Endothelial cell of umbilical vein (primary cell): ENCODE measurements around the gene ZNF534. TPM values are rescaled to one million over a fixed set of nuclear protein-coding genes. Genes with fewer than 3 reads are reported as not detected.
A peak's percentile ranks its signal among the peaks of the same experiment; 100 is the strongest.

Experiments used
- Bru-seq: library from RNA; stranded (reverse); fragments of 400-500 nt; gene quantifications from one replicate; lab custom pipeline; 2021; lab: Mats Ljungman, UMichigan
- BruChase-seq, 2 experiments: library from RNA; stranded (reverse); fragments of 400-500 nt; gene quantifications; one replicate each; lab custom pipeline; 2021; lab: Mats Ljungman, UMichigan
- BruUV-seq: library from RNA; stranded (reverse); fragments of 400-500 nt; replicated peaks from 2 replicates; lab custom pipeline; 2021; lab: Mats Ljungman, UMichigan
- CTCF ChIA-PET: fragments of 300-600, 350-600 bp; sonication (Branson Sonifier 250); formaldehyde crosslinking; loops from one replicate; lab custom pipeline; 2021; ENCODE audit warnings: antibody characterized with exemption, inconsistent platforms; lab: Charles Lee
- POLR2A ChIA-PET: fragments of 300-600, 350-600 bp; sonication (Branson Sonifier 250); formaldehyde crosslinking; loops from one replicate; lab custom pipeline; 2021; ENCODE audit warnings: antibody characterized with exemption, inconsistent platforms; lab: Charles Lee
- DNase-seq: peaks from one replicate; pipeline ENCODE4 v3.0.0-alpha.2; 2011; ENCODE audit warnings: low read depth, low spot score
- FAIRE-seq: peaks from 2 replicates; lab custom pipeline; 2011; peaks lifted over from hg19 to GRCh38; lab: Jason Lieb, UNC
- H2AFZ ChIP-seq: 2 replicates; pipeline ENCODE4 v1.6.0; 2012; ENCODE audit warnings: low read depth, low read length, control low read depth, inconsistent platforms
- H3K27ac ChIP-seq: 2 replicates; pipeline ENCODE4 v1.5.1; 2011; ENCODE audit warnings: low read depth, mild to moderate bottlenecking, control low read depth, low read length, moderate library complexity; ENCODE audit not compliant: insufficient read depth
- H3K27me3 ChIP-seq, 2 experiments: 2 replicates each; pipeline versions ENCODE4 v1.6.0 to v1.6.1; 2011; ENCODE audit warnings: low read length in 2 of 2, mixed read lengths in 1 of 2; ENCODE audit not compliant: control insufficient read depth in 2 of 2, insufficient read depth in 2 of 2
- H3K36me3 ChIP-seq, 2 experiments: 2 replicates in 1 of 2; 3 replicates in 1 of 2; pipeline ENCODE4 v1.5.1; 2011; ENCODE audit warnings: low read length in 2 of 2, mild to moderate bottlenecking in 1 of 2, moderate library complexity in 1 of 2; ENCODE audit not compliant: control insufficient read depth in 2 of 2, insufficient read depth in 2 of 2; ENCODE audit errors: extremely low read depth in 1 of 2
- H3K4me1 ChIP-seq: 3 replicates; pipeline ENCODE4 v1.5.1; 2011; ENCODE audit warnings: mild to moderate bottlenecking, low read length; ENCODE audit not compliant: control insufficient read depth, insufficient read depth; ENCODE audit errors: extremely low read depth
- H3K4me2 ChIP-seq: 2 replicates; pipeline ENCODE4 v1.6.1; 2011; ENCODE audit warnings: low read length, control low read depth, mixed read lengths; ENCODE audit not compliant: insufficient read depth
- H3K4me3 ChIP-seq, 3 experiments: fragments of 200-600 bp in 1 of 3; sonication (generic), shearing (Covaris generic) in 1 of 3; replicated peaks in 1 of 3; 2 replicates each; pipeline ENCODE4 v1.5.1; 2011 to 2016; ENCODE audit warnings: control low read depth in 3 of 3, low read length in 3 of 3, mild to moderate bottlenecking in 2 of 3, inconsistent platforms in 1 of 3, low read depth in 1 of 3, moderate library complexity in 1 of 3; ENCODE audit not compliant: insufficient read depth in 1 of 3
- H3K79me2 ChIP-seq: 2 replicates; pipeline ENCODE4 v1.6.0; 2012; ENCODE audit warnings: low read length, inconsistent platforms; ENCODE audit not compliant: control insufficient read depth, insufficient read depth
- H3K9ac ChIP-seq: replicated peaks from 2 replicates; pipeline ENCODE3; 2011; ENCODE audit warnings: low read length, control low read depth; ENCODE audit not compliant: insufficient read depth; ENCODE audit errors: extremely low read depth
- H3K9me1 ChIP-seq: replicated peaks from 3 replicates; pipeline ENCODE4 v1.6.0; 2011; ENCODE audit warnings: mild to moderate bottlenecking, low read length; ENCODE audit not compliant: control insufficient read depth, insufficient read depth; ENCODE audit errors: extremely low read depth
- H3K9me3 ChIP-seq: replicated peaks from 2 replicates; pipeline ENCODE4 v1.5.1; 2012; ENCODE audit warnings: low read length, inconsistent platforms; ENCODE audit not compliant: control insufficient read depth, insufficient read depth
- H4K20me1 ChIP-seq: replicated peaks from 2 replicates; pipeline ENCODE3; 2011; ENCODE audit warnings: mild to moderate bottlenecking, low read length; ENCODE audit not compliant: control insufficient read depth, insufficient read depth; ENCODE audit errors: extremely low read depth
- CTCF ChIP-seq, 2 donors: IDR thresholded peaks; 1 replicate in 1 of 2; 2 replicates in 1 of 2; pipeline ENCODE4 v1.5.1; 2011; ENCODE audit warnings: low read length in 2 of 2, mild to moderate bottlenecking in 2 of 2, moderate library complexity in 2 of 2, control low read depth in 1 of 2, inconsistent platforms in 1 of 2, low read depth in 1 of 2; ENCODE audit not compliant: insufficient read depth in 1 of 2; ENCODE audit errors: extremely low read depth in 1 of 2
- EZH2 ChIP-seq: IDR thresholded peaks from 2 replicates; pipeline ENCODE4 v1.6.1; 2012; ENCODE audit warnings: borderline replicate concordance, low read depth, mild to moderate bottlenecking, moderate library complexity, low read length, inconsistent platforms; ENCODE audit not compliant: severe bottlenecking
- FOS ChIP-seq: IDR thresholded peaks from 2 replicates; pipeline ENCODE4 v1.6.1; 2011; ENCODE audit warnings: mild to moderate bottlenecking, low read length, moderate library complexity, borderline replicate concordance; ENCODE audit not compliant: insufficient read depth
- GATA2 ChIP-seq: IDR thresholded peaks from 2 replicates; pipeline ENCODE4 v1.7.0; 2011; ENCODE audit warnings: low read depth, mild to moderate bottlenecking, moderate library complexity, mixed read lengths, low read length; ENCODE audit not compliant: insufficient read length, insufficient read depth
- JUN ChIP-seq: IDR thresholded peaks from 2 replicates; pipeline ENCODE4 v1.6.1; 2011; ENCODE audit warnings: borderline replicate concordance, low read depth; ENCODE audit not compliant: insufficient read length, insufficient read depth
- MYC ChIP-seq: IDR thresholded peaks from one replicate; pipeline ENCODE4 v1.6.1; 2011; ENCODE audit warnings: mild to moderate bottlenecking, low read depth, low read length
- POLR2A ChIP-seq: IDR thresholded peaks from 2 replicates; pipeline ENCODE4 v1.6.1; 2012; ENCODE audit warnings: low read depth, mild to moderate bottlenecking, control low read depth, low read length
- POLR2AphosphoS5 ChIP-seq: IDR thresholded peaks from 2 replicates; pipeline ENCODE4 v1.6.1; 2012; ENCODE audit warnings: low read depth, mild to moderate bottlenecking, control low read depth, low read length, moderate library complexity; ENCODE audit not compliant: insufficient read depth
- dilution Hi-C: fragments of 300-500 bp; cut with MboI; formaldehyde crosslinking; loops from one replicate; pipeline ENCODE4 v1.15.0; 2019; ENCODE audit warnings: low sequenced_read_pairs; ENCODE audit not compliant: extremely low pct_ligation_motif_present
- intact Hi-C: fragments of 100-400 bp; cut with micrococcal nuclease; formaldehyde crosslinking; loops from one replicate; pipeline ENCODE4 v1.10.0; 2022
- long read RNA-seq: library from polyadenylated mRNA; stranded (forward); transcript quantifications from one replicate; pipeline ENCODE4 v2.0.0, GENCODE V29; 2021
- polyA minus RNA-seq, 3 experiments: library from RNA; depleted of rRNA, polyadenylated mRNA; stranded (reverse); fragments of >200 nt; gene quantifications; 1 replicate in 1 of 3; 2 replicates in 2 of 3; pipeline ENCODE4 v1.2.3, GENCODE V29; 2011
- polyA plus RNA-seq, 4 experiments: library from polyadenylated mRNA; depleted of rRNA in 3 of 4; stranded (reverse) in 3 of 4; unstranded in 1 of 4; fragments of >200 nt; gene quantifications; 2 replicates each; pipeline versions ENCODE4 v1.2.1 to v1.2.3, GENCODE V29; 2011 to 2012; ENCODE audit warnings: missing spikeins in 1 of 4
- total RNA-seq: library from RNA; stranded (reverse); gene quantifications from 2 replicates; pipeline ENCODE4 v1.2.3, GENCODE V29; 2021
- TF ChIP-seq, protein P1 (sequence below): IDR thresholded peaks from 2 replicates; pipeline ENCODE4 v1.6.1; 2011; ENCODE audit not compliant: insufficient read depth, insufficient read length

The ZNF534 gene
- not detected in 2 replicates for total RNA-seq
- polyA plus RNA-seq, result not detected in 2 replicates
- not detected in 2 replicates for polyA plus RNA-seq (2011; cell fraction: cytosol; rRNA removed)
- not detected in 2 replicates for polyA plus RNA-seq (2011; cell fraction: nucleus; rRNA removed)
- not detected in 2 replicates for polyA plus RNA-seq (2012)
- polyA minus RNA-seq, result not detected in 2 replicates
- not detected for polyA minus RNA-seq (2011; cell fraction: cytosol; rRNA and poly(A)+ RNA removed)
- not detected in 2 replicates for polyA minus RNA-seq (2011; cell fraction: nucleus; rRNA and poly(A)+ RNA removed)
- percentile 4 among the genes with signal in this experiment for Bru-seq, nascent RNA
- BruChase-seq, experiment 1, labeled RNA remaining after a 6-hour chase, result not detected
- BruChase-seq, experiment 2, labeled RNA remaining after a 2-hour chase, result percentile 8 among the genes with signal in this experiment
- long read RNA-seq, result 0 reads

DNA sequence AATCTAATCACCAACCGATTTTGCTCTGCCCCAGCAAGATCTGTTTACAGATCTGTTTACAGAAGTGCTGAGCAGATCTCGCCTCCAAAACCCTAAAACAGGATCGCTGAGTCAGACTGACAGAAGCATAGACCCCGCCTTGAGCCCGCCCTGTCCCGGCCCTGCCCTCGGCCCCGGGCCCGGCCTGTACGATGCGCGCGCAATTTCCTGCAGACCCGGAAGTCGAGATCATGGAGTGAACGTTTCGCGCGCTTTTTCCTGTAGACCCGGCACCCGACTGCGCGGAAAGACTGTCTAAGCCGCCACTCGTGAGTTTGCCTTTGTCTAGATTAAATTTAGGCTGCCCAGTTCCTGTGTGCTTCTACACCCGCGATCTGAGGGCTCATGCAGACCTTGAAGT lies at the start of gene ZNF534:
Gene ZNF534 (plus strand): TSS at position 212 of the 400 bp plus-strand sequence. CDS start 2,327 bp downstream, outside the sequence.
- Histone ChIP-seq H3K9me1 (no peaks in the 10 kb centered on the region), H2AFZ (no peak within 1 kb of the TSS), H3K27me3 (no peaks in the 10 kb centered on the region), H4K20me1 (no peaks in the 10 kb centered on the region), H3K9ac (no peak within 1 kb of the TSS), H3K79me2 (no peaks in the 10 kb centered on the region), H3K36me3 (no peaks in the 10 kb centered on the region), H3K27ac (no peak within 1 kb of the TSS), H3K4me1 (no peaks in the 10 kb centered on the region), H3K9me3 (no peaks in the 10 kb centered on the region), H3K4me3 (no peak within 1 kb of the TSS), H3K4me2 (no peak within 1 kb of the TSS)
- dilution Hi-C loops (no loop called here), intact Hi-C loops (no loop called here)
- DNase-seq (no peak), FAIRE-seq (no peak)
- no TSS peak for BruUV-seq
- POLR2A ChIA-PET, result no interaction called here
- CTCF ChIA-PET, result no interaction called here
- TF ChIP-seq FOS (no peak), EZH2 (no peak), POLR2AphosphoS5 (no peak), CTCF (IDR thresholded peaks at IDR 0.05; ENCODE audit: extremely low read depth in 1 of 2, insufficient read depth in 1 of 2, low read depth in 1 of 2, low read length in 2 of 2) (no peak), JUN (no peak), MYC (no peak), GATA2 (no peak), POLR2A (no peak)
- TF ChIP-seq, protein P1, sequence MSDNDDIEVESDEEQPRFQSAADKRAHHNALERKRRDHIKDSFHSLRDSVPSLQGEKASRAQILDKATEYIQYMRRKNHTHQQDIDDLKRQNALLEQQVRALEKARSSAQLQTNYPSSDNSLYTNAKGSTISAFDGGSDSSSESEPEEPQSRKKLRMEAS, result no peak
